ENCODE measurements around the gene TNRC18.

Gene TNRC18

DNA sequence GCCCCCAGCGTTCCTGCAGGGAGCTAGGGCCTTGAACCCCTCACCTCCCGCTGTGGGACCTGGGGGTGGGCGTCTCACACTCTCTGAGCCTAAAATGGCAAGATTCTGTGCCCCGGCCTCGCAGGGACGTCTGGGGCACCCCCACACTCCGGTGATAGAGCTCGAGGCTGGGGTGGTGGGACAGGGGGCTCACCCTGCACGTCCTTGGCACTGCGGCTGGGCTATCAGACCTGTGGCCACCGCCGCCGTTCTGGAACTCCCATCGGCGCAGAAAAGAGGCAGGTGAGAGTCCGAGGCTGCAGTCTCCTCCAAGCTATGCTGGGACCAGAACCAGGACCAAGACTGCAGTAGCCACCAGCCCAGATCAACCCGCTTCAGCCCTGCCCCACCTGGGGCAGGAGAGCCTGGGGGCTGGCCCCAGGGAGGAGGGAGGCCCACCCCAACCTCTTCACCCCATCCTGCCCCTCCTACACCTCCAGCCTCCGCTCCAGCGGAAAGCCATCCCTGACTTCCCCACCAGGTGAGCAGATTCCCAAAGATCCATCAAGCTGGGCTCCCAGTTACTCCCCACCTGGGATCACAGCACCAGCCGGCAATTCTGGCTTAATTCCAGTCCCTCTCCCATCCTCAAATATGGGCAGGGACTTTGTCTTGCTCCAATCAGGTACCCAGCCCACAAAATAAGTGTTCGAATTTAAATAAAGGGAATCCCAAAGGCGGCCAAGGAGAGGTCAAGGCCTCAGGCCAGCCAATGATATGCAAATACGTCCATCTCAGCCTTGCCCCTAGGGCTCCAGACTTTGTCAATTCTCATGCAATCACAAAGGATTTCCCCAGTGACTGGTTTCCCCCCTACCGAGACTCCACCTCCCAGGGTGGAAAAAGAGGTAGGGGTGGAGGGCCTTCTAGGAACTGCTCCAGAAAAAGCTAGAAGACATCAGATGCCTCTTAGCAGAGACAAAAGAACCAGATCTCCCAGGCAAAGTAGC lies 16.4 kb downstream of the TNRC18 start:
- no peak for DNase-seq

DNA sequence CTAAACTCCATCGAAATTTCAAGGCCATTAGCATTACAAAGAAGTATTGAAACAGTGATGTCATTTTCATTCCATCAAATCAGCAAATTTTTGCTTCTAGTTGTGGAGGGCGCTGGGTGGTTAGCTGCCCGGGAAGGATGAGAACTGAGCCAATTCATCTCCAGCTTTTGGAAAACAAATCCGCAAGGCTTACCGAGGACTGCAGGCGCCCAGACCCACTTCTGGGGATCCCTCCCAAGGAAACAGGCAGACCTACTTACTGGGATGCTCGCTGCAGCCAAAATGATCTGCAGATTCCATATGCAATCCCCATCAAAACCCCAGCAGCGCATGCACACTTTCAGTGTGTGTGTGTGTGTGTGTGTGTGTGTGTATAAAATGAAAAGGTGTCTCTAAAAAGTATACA lies 19.2 kb downstream of the TNRC18 start:
- peak in 3 of 58 donors; percentile 7 to 17 (median 13) for DNase-seq

GRCh38 chr7:5403442-5403841 lies 20.2 kb downstream of the TNRC18 start:
- DNase-seq: no peak

DNA sequence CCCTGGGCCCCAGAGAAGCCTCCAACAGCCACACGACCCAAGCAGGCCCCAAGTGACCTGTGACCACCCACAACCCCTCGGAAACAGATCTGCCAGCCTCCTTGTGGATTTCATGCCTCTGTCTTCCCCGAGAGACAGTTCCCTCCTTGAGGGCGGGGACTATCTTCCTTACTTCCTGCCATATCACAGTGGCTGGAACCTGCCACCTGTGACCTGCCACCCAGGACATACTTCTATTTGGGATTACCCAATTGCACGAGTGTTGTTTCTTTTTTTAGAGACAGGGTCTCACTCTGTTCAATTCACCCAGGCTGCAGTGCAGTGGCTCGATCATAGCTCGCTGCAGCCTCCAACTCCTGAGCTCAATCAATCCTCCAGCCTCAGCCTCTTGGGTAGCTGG lies 25.9 kb downstream of the TNRC18 start:
- DNase-seq: no peak

GRCh38 chr7:5396999-5397663 lies 26.5 kb downstream of the TNRC18 start:
- DNase-seq: peak in 47 of 58 donors; percentile 10 to 71 (median 35)

GRCh38 chr7:5396542-5396941 lies 27.1 kb downstream of the TNRC18 start:
- peak in 12 of 58 donors; percentile 3 to 37 (median 14) for DNase-seq

DNA sequence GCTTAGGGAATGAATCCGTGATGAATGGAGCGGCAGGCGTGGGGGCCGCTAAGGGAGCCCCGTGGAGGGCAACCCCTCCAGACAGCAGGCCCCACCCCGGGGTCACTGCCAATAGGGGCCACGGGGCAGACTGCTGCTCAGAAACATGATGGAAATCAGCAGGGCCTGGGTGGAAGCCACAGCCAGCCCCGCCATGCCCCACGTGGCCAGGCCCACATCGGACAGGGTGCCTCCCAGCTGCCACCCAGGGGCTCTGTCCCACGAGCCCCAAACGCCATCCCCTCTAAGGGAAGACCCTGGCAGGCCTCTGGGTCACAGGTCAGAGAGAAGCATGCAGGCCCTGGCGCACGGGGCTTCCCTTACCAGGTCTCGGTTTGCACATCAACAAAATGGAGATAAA lies 28.4 kb downstream of the TNRC18 start:
- DNase-seq: no peak

DNA sequence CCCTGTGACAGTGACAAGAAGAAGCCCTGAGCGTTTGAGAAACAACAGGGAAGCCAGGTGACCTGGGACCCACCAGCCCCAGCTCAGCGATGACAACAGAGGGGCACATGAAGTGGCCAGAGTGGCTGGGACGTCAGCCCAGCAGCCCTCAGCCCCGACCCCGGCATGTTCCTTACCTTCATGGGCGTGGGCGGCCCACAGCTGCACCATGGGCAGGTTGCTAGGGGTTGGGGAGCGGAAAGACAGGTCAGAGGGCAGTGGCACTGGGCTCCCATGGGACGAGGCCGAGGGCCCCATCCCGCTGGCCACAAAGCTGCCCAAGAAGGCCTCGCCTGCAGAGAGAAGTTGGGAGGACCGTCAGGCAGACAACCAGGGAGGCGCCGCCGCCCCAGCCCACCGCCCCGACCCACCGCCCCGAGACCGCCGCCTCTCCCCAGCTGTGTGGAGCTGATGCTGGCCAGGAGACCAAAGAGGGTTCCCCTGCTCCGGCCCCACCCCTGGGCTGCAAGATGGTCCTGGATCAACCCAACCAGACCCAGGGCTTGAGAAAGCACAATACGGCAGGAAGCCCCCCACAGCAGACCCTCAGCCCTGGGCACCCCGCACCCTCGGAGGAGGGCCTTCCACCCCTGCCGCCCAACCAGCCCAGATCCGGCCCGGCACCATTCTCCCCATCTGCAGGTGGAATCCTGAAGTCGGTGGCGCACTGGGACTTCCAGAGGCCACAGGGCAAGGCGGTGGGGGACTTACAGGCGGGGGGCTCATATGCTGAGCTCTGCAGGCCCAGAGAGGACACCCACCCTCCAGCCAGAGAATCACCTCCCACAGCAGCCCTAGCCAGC lies 29.1 kb downstream of the TNRC18 start:
- DNase-seq: no peak

GRCh38 chr7:5393748-5394147 lies 29.9 kb downstream of the TNRC18 start:
- DNase-seq: no peak

DNA sequence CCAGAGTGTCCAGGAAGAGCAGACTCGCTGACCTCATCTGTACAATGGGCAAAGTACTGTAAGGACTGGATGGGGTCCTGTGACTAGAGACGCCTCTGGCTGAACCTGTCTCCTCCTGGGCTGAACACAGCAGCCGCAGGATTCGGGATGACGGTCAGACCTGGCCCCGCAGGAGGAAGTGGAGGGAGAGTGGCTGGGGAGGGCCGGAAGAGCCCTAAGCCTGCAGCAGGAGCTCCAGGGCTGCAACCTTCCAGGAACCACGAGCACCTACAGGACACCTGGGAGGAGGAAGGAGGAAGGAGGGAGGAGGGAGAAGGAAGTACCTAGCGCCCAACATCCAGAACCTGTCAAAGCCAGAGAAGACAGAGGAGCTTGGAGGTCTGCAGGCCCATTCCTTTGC lies 30.3 kb downstream of the TNRC18 start:
- no peak for DNase-seq

DNA sequence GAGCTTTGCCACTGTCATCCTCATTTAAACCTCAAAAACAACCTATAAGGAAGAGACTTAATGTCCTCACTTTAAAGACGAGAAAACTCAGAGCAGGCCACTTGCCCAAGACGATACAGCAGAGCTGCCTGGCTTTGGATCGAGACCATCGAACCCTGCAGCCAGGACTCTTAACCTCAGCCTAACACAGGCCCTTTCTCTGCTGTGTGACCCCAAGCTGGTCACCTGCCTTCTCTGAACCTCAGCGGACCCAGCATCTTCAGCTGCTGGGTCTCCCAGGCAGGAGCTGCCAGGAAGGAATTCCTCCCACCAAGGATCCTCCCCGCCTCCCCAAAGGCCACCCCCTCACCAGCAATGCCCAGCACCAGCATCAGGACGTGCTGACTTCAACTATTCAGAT lies 32.7 kb downstream of the TNRC18 start:
- no peak for DNase-seq

DNA sequence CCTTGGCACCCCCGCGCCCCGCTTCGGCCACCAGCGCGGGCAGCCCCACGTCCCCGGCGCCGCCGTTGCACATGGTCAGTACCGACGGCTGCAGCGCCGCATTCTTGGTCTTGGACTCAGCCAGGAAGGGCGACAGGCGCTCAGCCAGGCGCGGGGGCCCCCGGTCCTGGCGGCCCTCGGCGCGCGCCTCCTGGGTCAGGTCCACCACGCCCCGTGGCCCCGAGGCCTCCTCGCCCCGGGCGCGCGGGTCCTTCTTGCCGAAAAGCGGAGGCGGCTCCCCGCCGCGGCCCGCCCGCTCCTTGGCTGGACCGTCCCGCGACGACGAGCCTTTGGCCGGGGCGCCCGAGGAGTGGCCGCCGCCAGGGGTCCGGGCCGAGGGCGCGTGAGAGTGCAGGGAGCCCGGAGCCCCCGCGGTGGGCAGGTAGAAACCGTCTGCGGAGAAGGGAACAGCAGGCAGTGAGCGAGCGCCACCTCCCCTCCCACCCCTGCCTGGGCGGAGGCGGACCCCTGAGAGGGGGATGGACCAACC lies 34.7 kb downstream of the TNRC18 start:
- DNase-seq: no peak

GRCh38 chr7:5388273-5388901 lies 35.2 kb downstream of the TNRC18 start:
- DNase-seq: no peak

DNA sequence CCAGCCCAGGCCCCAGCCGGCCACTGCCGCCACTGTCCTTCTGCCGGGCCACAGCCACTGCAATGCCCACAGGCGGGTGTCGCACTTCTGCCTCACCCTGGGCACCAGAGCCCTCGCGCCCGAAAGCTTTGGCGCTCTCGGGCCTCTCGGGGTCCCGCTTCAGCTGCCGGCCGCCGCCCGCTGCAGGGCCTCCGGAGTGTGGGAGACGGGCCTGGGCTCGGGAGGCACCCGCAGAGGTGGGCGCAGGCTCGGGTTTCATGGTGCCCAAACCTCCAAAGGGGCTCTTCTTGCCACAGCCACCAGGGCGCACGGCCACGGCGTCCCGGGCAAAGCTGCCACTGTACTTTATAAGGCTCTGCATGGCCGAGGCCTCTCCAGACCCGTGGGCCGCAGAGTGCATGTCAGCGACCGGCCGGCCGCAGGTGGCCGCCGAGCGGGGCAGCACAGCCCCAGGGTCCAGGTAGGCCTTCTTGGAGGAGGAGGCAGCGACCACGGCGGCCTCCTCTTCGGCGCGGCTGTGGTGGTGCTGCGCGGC lies 35.9 kb downstream of the TNRC18 start:
- no peak for DNase-seq

- DNase-seq: no peak
Observed at GRCh38 chr7:5384618-5385017, 39.0 kb downstream of the TNRC18 start.

GRCh38 chr7:5383314-5384098 lies 40.1 kb downstream of the TNRC18 start:
- DNase-seq: no peak

- peak in 32 of 58 donors; percentile 2 to 61 (median 20) for DNase-seq
Observed at GRCh38 chr7:5382281-5382892, 41.2 kb downstream of the TNRC18 start.

DNA sequence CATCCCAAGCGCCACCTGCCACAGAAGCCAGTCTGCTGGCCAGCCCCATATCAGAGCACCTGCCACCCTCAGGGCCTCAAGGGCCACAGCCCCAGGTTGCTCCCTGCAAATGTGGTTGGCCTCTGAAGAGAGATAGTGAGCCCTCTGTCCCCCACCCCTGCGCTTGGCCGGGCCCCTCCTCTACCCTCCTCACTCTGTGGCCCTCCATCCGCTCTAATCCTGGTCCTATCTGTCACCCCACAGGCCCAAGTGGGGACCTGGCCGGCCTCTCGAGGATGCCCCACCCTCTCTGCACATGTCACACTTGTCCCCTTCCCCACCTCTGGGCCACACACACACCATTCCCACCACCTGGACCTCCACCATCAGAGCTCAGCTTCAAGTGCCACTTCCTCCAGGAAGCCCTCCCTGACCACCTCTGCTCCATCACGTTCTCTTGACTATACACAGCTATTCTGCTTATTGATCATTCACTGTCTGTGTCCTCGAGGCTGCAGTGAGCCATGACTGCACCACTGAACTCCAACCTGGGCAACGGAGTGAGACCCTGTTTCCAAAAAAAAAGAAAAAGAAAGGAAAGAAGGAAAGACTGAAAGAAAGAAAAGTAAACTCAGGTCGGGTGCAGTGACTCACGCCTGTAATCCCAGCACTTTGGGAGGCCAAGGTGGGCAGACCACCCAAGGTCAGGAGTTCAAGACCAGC lies 42.4 kb downstream of the TNRC18 start:
- no peak for DNase-seq
